Amniotic epithelial cell (primary cell): ENCODE measurements around the gene JUNB.
A peak's percentile ranks its signal among the peaks of the same experiment; 100 is the strongest.
"Not testable (repeated sequence)": the region's sequence is repeated elsewhere in the genome, so short reads cannot be mapped to it uniquely, and the experiment has no call there.

Experiments
- DNase-seq: peaks from one replicate; pipeline ENCODE4 v3.0.0-alpha.2; 2010; ENCODE audit warnings: low read depth

Gene JUNB

GRCh38 chr19:12789098-12789903, 2.0 kb upstream of the JUNB start:
- peak; percentile 48 for DNase-seq

GRCh38 chr19:12789904-12790619, 1.2 kb upstream of the JUNB start:
- DNase-seq, result peak; percentile 91

- DNase-seq, result no peak
Measured at GRCh38 chr19:12790628-12791344, 500 bp upstream of the JUNB start.

DNA sequence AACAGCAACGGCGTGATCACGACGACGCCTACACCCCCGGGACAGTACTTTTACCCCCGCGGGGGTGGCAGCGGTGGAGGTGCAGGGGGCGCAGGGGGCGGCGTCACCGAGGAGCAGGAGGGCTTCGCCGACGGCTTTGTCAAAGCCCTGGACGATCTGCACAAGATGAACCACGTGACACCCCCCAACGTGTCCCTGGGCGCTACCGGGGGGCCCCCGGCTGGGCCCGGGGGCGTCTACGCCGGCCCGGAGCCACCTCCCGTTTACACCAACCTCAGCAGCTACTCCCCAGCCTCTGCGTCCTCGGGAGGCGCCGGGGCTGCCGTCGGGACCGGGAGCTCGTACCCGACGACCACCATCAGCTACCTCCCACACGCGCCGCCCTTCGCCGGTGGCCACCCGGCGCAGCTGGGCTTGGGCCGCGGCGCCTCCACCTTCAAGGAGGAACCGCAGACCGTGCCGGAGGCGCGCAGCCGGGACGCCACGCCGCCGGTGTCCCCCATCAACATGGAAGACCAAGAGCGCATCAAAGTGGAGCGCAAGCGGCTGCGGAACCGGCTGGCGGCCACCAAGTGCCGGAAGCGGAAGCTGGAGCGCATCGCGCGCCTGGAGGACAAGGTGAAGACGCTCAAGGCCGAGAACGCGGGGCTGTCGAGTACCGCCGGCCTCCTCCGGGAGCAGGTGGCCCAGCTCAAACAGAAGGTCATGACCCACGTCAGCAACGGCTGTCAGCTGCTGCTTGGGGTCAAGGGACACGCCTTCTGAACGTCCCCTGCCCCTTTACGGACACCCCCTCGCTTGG, 966 bp downstream of the JUNB start:
- no peak for DNase-seq

DNA sequence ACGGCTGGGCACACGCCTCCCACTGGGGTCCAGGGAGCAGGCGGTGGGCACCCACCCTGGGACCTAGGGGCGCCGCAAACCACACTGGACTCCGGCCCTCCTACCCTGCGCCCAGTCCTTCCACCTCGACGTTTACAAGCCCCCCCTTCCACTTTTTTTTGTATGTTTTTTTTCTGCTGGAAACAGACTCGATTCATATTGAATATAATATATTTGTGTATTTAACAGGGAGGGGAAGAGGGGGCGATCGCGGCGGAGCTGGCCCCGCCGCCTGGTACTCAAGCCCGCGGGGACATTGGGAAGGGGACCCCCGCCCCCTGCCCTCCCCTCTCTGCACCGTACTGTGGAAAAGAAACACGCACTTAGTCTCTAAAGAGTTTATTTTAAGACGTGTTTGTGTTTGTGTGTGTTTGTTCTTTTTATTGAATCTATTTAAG, 1.6 kb downstream of the JUNB start:
- DNase-seq, result no peak

GRCh38 chr19:12793290-12794195, 2.3 kb downstream of the JUNB start:
- DNase-seq, result peak; percentile 87

GRCh38 chr19:12794196-12794941, 3.1 kb downstream of the JUNB start:
- no peak for DNase-seq

DNA sequence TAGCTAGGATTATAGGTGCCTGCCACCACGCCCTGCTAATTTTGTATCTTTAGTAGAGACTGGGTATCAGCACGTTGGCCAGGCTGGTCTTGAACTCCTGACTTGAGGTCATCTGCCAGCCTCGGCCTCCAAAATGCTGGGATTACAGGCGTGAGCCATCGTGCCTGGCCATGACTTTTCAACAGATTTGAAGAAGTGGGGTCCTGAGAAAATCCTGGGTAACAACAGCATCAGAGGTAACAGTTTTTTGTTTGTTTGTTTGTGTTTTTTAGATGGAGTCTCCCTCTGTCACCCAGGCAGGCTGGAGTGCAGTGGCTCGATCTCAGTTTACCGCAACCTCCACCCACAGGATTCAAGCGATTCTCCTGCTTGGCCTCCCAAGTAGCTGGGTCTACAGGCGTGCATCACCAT, 3.7 kb downstream of the JUNB start:
- no peak for DNase-seq

GRCh38 chr19:12796146-12797071, 5.1 kb downstream of the JUNB start:
- peak; percentile 69 for DNase-seq

GRCh38 chr19:12797141-12797587, 5.9 kb downstream of the JUNB start:
- DNase-seq, result no peak

DNA sequence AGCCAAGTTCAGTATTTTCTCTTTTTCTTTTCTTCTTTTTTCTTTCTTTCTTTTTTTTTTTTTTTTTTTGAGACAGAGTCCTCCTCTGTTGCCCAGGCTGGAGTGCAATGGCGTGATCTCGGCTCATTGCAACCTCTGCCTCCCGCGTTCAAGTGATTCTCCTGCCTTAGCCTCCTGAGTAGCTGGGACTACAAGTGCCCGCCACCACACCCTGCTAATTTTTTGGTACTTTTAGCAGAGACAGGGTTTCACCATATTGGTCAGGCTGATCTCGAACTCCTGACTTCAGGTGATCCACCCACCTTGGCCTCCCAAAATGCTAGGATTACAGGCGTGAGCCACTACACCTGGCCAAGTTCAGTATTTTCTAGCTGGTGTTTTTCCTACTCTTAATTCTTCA, 6.3 kb downstream of the JUNB start:
- DNase-seq, result not testable (repeated sequence)

DNA sequence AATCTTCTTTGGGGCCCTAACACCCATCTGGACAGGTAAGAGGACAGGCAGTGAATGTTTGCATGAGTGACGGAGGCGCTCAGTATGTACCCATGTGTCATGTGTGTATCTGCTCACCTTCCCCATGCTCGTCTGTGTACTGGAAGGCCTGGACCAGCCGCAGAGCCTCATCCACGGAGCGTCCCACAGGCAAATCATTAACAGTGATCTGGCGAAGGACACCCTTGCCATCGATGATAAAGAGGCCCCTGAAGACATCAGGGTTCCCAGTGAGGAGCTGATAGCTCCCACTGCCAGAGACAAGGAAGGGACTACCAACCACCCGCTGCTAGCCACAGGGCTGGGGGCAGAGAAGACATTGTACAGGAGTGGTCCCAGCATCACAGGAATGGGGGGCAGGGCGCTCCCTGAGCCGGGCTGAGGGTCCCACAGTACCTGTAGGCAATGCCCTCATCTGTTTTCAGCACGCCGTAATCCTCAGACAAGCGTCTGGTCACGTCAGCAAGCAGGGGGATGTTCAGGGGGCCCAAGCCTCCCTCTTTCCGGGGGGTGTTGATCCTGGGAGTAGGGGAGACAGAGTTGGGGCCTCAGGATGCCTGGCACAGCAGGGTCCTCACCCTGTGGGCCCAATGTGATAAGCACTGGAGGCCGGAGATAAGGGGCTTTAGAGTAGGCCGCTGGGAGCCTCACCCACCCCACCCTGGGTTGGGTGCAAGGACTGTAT, 8.6 kb downstream of the JUNB start:
- no peak for DNase-seq

- DNase-seq, result no peak
Measured at GRCh38 chr19:12800466-12800770, 9.1 kb downstream of the JUNB start.

DNA sequence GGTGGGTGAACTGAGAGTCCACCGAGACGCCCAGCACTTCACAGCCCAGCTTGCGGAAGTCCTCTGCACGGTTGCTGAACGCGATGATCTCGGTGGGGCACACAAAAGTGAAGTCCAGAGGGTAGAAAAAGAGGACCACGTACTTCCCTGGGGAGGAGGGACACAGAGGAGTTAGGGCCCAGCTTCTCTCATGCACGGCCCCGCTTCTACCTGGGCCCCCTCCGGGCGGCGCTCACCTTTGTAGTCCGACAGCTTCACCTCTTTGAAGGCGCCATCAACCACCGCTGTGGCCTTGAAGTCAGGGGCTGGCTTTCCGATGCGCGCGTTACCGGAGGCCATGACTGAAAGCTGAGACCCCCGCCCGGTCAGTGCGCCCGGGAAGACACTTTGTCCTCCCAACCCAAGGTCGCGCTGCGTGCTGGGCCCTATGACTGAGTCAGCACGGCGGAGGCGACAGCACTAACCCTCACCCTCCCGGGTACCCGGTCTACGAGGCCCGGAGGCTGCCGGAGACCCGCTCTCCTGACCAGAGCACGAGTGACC, 9.7 kb downstream of the JUNB start:
- no peak for DNase-seq

DNA sequence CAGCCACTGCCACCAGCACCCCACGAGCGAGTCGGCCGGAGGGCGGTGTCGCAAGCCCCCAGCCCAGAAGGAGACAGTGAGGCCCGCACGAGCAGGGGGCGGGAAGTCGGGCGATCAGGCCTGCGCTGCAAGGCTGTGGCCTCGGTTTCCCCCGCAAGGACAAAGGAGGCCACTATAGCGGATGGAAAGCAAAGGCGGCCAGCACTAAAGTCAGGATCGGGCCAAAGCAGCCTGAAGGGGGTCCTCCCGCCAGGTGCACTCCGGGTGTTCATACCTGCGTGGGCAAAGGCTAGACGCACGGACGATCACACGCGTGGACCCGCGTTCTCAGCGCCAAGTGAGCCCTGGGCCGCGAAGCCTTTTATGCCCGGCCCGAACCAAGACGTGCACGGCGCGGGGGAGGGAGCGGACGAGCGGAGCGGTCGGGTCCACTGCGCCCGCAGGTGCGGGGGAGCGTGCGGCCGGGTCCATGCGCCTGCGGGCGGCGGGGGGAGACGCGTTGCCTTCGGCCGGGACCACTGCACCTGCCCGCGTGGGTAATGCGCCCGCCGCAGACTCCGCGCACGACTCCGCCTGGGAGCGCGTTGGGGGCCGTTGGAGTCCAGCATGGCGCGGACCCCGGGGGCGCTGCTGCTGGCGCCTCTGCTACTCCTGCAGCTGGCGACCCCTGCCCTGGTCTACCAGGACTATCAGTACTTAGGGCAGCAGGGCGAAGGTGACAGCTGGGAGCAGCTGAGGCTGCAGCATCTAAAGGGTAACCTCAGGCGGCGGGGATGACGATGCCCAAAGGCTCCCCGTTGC, 10.4 kb downstream of the JUNB start, which contains the start of the genes PRDX2 and THSD8:
Gene PRDX2, minus strand, starts transcription at position 335 of the 801 bp plus-strand sequence. CDS start 539 bp downstream, outside the sequence.
Gene THSD8, plus strand, starts transcription at position 604 of the 801 bp plus-strand sequence. Its CDS starts 3 bp downstream, at position 607.
- DNase-seq, result peak; percentile 68

DNA sequence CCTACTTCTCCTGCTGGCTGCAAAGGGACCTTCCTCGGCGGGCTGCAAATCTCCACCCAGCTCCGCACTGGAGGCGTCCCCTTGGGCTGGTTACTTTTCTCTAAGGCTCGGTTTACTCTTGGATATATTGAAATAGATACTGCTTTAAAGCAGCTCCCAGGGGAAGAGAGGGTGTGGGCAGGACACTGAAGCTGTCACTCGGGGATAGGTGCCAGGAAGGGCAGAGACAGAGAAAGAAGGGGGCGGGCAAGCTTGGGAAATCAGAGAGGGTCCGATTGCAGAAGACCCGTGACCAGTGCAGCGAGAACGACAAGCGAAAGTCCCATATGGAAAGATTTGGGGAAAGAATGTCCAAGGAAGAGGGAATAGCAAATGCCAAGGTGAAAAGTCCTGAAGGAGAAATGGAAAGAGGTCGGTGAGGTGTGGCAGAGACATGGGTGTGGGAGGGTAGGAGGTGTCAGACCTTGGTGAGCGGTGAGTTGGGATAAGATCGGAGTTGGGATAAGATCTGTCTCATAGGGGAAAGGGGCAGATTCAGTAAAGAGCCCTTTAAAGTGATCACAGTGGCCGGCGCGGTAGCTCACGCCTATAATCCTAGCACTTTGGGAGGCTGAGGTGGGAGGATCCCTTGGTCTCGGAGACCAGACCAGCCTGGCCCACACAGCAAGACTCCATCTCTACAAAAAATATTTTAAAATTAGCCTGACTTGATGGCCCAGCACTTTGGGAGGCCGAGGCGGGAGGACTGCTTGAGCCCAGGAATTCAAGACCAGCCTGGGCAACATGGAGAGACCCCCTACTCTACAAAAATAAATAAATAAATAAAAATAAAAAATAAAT, 11.2 kb downstream of the JUNB start:
- DNase-seq, result no peak
